ENCODE measurements around the gene DUSP22. TPM values are rescaled to one million over a fixed set of nuclear protein-coding genes. Genes with fewer than 3 reads are reported as not detected.
"Not testable (repeated sequence)": the region's sequence is repeated elsewhere in the genome, so short reads cannot be mapped to it uniquely, and the experiment has no call there.

Gene DUSP22
- total and polyA plus RNA-seq, 4 donors: 9.5 to 31.0 (median 20.1) TPM

DNA sequence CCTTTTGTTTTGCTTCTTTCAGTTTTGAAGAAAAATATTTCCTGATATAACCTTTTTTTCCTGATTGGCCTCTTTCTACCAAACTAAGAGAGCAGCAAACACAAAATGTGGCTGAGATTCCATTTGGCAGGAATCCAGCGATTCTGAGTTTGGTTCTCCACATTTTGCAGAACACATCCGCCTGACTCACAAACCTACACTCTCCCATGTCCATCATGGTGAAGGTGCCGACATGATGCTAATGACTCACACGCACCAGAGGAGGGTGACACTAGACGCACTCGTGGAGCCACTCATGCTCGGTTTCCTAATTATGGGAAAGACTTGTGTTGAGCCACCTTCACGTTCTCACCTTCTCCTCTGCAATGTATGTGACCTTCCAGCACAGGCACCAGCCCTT, 45.9 kb upstream of the DUSP22 start:
- 84% methylated on average over 8 of the region's 8 CpGs for WGBS
- TF ChIP-seq RAD21 (IDR thresholded peaks at IDR 0.05): no peak
- TF ChIP-seq, protein P1, sequence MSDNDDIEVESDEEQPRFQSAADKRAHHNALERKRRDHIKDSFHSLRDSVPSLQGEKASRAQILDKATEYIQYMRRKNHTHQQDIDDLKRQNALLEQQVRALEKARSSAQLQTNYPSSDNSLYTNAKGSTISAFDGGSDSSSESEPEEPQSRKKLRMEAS (IDR thresholded peaks at IDR 0.05): no peak
- TF ChIP-seq GABPA (IDR thresholded peaks at IDR 0.05 in 1 of 2, conservative IDR thresholded peaks at IDR 0.05 in 1 of 2): no peak
- TF ChIP-seq, protein P2, sequence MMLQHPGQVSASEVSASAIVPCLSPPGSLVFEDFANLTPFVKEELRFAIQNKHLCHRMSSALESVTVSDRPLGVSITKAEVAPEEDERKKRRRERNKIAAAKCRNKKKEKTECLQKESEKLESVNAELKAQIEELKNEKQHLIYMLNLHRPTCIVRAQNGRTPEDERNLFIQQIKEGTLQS (IDR thresholded peaks at IDR 0.05): no peak
- no peak for TF ChIP-seq YY1 (IDR thresholded peaks at IDR 0.05)
- TF ChIP-seq RXRA (IDR thresholded peaks at IDR 0.05): no peak
- no peak for TF ChIP-seq FOXA2 (IDR thresholded peaks at IDR 0.05)
- no peak for TF ChIP-seq JUND (IDR thresholded peaks at IDR 0.05)
- Histone ChIP-seq H3K27me3 (ENCODE audit: control insufficient read depth in 4 of 4, insufficient read depth in 4 of 4, low read length in 3 of 4) (no peaks in the 10 kb centered on the region), H3K9ac (ENCODE audit: low read depth in 1 of 2, low read length in 2 of 2) (no peak overlapping the region), H3K4me3 (ENCODE audit: low read depth in 1 of 3, low read length in 3 of 3) (no peak overlapping the region), H3K36me3 (ENCODE audit: control insufficient read depth in 4 of 4, insufficient read depth in 3 of 4, low read depth in 1 of 4, low read length in 3 of 4) (no peaks in the 10 kb centered on the region), H3K27ac (ENCODE audit: low read depth in 1 of 2, low read length in 2 of 2) (no peak overlapping the region), H3K9me3 (ENCODE audit: control insufficient read depth in 4 of 4, low read length in 3 of 4) (peaks cover 0 to 8% (median 0%) of the 10 kb centered on the region in 4 donors), H3K4me1 (ENCODE audit: control insufficient read depth in 4 of 4, insufficient read depth in 4 of 4, low read length in 3 of 4) (no peaks in the 10 kb centered on the region)
- DNase-seq (ENCODE audit: low spot score): no peak

DNA sequence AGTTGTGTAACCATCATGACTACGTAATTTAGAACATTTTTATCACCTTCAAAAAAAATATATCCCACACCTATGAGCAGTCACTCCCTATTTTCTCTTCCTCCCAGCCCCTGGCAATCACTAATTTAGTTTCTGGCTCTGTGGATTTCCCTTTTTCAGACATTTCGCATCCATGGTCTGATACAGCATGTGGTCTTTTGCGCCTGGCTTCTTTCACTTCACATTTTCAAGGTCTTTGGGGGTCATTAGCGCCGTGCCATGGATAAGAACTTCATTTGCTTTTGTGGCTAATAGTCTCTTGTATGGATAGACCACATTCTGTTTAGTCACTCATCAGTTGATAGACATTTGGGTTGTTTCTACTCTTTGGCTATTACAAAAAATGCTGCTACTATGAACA, 44.9 kb upstream of the DUSP22 start:
- Histone ChIP-seq H3K9me3 (ENCODE audit: control insufficient read depth in 4 of 4, low read length in 3 of 4) (peaks cover 0 to 5% (median 0%) of the 10 kb centered on the region in 4 donors), H3K4me3 (ENCODE audit: low read depth in 1 of 3, low read length in 3 of 3) (no peak overlapping the region), H3K9ac (ENCODE audit: low read depth in 1 of 2, low read length in 2 of 2) (no peak overlapping the region), H3K27me3 (ENCODE audit: control insufficient read depth in 4 of 4, insufficient read depth in 4 of 4, low read length in 3 of 4) (peaks cover 0 to 4% (median 0%) of the 10 kb centered on the region in 4 donors), H3K36me3 (ENCODE audit: control insufficient read depth in 4 of 4, insufficient read depth in 3 of 4, low read depth in 1 of 4, low read length in 3 of 4) (no peaks in the 10 kb centered on the region), H3K27ac (ENCODE audit: low read depth in 1 of 2, low read length in 2 of 2) (no peak overlapping the region), H3K4me1 (ENCODE audit: control insufficient read depth in 4 of 4, insufficient read depth in 4 of 4, low read length in 3 of 4) (no peaks in the 10 kb centered on the region)
- no peak for DNase-seq (ENCODE audit: low spot score)
- WGBS: 79% methylated on average over 5 of the region's 5 CpGs
- TF ChIP-seq, protein P1 (IDR thresholded peaks at IDR 0.05): no peak
- no peak for TF ChIP-seq RAD21 (IDR thresholded peaks at IDR 0.05)
- TF ChIP-seq, protein P3, sequence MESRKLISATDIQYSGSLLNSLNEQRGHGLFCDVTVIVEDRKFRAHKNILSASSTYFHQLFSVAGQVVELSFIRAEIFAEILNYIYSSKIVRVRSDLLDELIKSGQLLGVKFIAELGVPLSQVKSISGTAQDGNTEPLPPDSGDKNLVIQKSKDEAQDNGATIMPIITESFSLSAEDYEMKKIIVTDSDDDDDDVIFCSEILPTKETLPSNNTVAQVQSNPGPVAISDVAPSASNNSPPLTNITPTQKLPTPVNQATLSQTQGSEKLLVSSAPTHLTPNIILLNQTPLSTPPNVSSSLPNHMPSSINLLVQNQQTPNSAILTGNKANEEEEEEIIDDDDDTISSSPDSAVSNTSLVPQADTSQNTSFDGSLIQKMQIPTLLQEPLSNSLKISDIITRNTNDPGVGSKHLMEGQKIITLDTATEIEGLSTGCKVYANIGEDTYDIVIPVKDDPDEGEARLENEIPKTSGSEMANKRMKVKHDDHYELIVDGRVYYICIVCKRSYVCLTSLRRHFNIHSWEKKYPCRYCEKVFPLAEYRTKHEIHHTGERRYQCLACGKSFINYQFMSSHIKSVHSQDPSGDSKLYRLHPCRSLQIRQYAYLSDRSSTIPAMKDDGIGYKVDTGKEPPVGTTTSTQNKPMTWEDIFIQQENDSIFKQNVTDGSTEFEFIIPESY (IDR thresholded peaks at IDR 0.05): no peak
- no peak for TF ChIP-seq FOXA1 (IDR thresholded peaks at IDR 0.05)
- TF ChIP-seq EGR1 (IDR thresholded peaks at IDR 0.05; ENCODE audit: low read depth in 2 of 2): no peak
- no peak for TF ChIP-seq FOXA2 (IDR thresholded peaks at IDR 0.05)

DNA sequence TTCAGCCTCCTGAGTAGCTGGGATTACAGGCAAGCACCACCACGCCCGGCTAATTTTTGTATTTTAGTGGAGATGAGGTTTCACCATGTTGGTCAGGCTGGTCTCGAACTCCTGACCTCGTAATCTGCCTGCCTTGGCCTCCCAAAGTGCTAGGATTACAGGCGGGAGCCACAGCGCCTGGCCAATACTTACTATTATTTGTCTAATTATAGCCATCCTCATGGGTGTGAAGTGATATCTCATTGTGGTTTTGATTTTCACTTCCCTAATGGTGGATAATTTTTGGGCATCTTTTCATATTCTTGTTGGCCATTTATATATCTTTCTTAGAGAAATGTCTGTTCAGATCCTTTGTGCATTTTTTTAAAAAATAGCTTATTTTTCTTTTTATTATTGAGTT, 44.2 kb upstream of the DUSP22 start:
- H3K27me3 ChIP-seq (ENCODE audit: control insufficient read depth in 4 of 4, insufficient read depth in 4 of 4, low read length in 3 of 4); H3K9ac ChIP-seq (ENCODE audit: low read depth in 1 of 2, low read length in 2 of 2); H3K9me3 ChIP-seq (ENCODE audit: control insufficient read depth in 4 of 4, low read length in 3 of 4); H3K36me3 ChIP-seq (ENCODE audit: control insufficient read depth in 4 of 4, insufficient read depth in 3 of 4, low read depth in 1 of 4, low read length in 3 of 4); H3K4me3 ChIP-seq (ENCODE audit: low read depth in 1 of 3, low read length in 3 of 3); H3K27ac ChIP-seq (ENCODE audit: low read depth in 1 of 2, low read length in 2 of 2); H3K4me1 ChIP-seq (ENCODE audit: control insufficient read depth in 4 of 4, insufficient read depth in 4 of 4, low read length in 3 of 4); DNase-seq (ENCODE audit: low spot score): not testable (repeated sequence)
- 91% methylated on average over 6 of the region's 6 CpGs for WGBS

DNA sequence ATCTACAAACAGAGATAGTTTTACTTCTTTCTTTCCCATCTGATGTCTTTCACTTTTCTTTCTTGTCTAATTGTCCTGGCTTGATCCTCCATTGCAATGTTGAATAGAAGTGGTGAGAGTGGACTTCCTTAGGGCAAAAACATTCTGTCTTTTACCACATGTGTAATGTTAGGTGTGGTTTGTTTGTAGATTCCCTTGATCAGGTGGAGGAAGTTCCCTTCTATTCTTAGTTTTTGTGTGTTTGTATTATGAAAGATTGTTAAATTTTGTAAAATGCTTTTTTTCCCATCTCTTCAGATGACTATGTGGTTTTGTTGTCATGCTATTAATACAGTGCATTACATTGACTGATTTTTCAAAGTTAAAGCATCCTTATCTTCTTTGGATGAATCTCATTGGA, 41.6 kb upstream of the DUSP22 start:
- Histone ChIP-seq H3K27me3 (ENCODE audit: control insufficient read depth in 4 of 4, insufficient read depth in 4 of 4, low read length in 3 of 4) (peaks cover 0 to 4% (median 0%) of the 10 kb centered on the region in 4 donors), H3K9ac (ENCODE audit: low read depth in 1 of 2, low read length in 2 of 2) (no peak overlapping the region), H3K27ac (ENCODE audit: low read depth in 1 of 2, low read length in 2 of 2) (no peak overlapping the region), H3K36me3 (ENCODE audit: control insufficient read depth in 4 of 4, insufficient read depth in 3 of 4, low read depth in 1 of 4, low read length in 3 of 4) (no peaks in the 10 kb centered on the region), H3K4me1 (ENCODE audit: control insufficient read depth in 4 of 4, insufficient read depth in 4 of 4, low read length in 3 of 4) (no peaks in the 10 kb centered on the region), H3K4me3 (ENCODE audit: low read depth in 1 of 3, low read length in 3 of 3) (no peak overlapping the region), H3K9me3 (ENCODE audit: control insufficient read depth in 4 of 4, low read length in 3 of 4) (no peaks in the 10 kb centered on the region)
- DNase-seq (ENCODE audit: low spot score): no peak
- TF ChIP-seq GABPA (IDR thresholded peaks at IDR 0.05 in 1 of 2, conservative IDR thresholded peaks at IDR 0.05 in 1 of 2): no peak
- no peak for TF ChIP-seq TAF1 (conservative IDR thresholded peaks at IDR 0.05)
- TF ChIP-seq, protein P3 (IDR thresholded peaks at IDR 0.05): no peak
- no peak for TF ChIP-seq FOXA2 (IDR thresholded peaks at IDR 0.05)
- TF ChIP-seq NR2F2 (IDR thresholded peaks at IDR 0.05): no peak
- no peak for TF ChIP-seq RXRA (IDR thresholded peaks at IDR 0.05)
- TF ChIP-seq, protein P4, sequence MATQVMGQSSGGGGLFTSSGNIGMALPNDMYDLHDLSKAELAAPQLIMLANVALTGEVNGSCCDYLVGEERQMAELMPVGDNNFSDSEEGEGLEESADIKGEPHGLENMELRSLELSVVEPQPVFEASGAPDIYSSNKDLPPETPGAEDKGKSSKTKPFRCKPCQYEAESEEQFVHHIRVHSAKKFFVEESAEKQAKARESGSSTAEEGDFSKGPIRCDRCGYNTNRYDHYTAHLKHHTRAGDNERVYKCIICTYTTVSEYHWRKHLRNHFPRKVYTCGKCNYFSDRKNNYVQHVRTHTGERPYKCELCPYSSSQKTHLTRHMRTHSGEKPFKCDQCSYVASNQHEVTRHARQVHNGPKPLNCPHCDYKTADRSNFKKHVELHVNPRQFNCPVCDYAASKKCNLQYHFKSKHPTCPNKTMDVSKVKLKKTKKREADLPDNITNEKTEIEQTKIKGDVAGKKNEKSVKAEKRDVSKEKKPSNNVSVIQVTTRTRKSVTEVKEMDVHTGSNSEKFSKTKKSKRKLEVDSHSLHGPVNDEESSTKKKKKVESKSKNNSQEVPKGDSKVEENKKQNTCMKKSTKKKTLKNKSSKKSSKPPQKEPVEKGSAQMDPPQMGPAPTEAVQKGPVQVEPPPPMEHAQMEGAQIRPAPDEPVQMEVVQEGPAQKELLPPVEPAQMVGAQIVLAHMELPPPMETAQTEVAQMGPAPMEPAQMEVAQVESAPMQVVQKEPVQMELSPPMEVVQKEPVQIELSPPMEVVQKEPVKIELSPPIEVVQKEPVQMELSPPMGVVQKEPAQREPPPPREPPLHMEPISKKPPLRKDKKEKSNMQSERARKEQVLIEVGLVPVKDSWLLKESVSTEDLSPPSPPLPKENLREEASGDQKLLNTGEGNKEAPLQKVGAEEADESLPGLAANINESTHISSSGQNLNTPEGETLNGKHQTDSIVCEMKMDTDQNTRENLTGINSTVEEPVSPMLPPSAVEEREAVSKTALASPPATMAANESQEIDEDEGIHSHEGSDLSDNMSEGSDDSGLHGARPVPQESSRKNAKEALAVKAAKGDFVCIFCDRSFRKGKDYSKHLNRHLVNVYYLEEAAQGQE (IDR thresholded peaks at IDR 0.05): no peak
- TF ChIP-seq, protein P2 (IDR thresholded peaks at IDR 0.05): no peak
- TF ChIP-seq, protein P1 (IDR thresholded peaks at IDR 0.05): no peak
